ENCODE measurements around the gene CENPU. TPM values are rescaled to one million over a fixed set of nuclear protein-coding genes. Genes with fewer than 3 reads are reported as not detected.
A peak's percentile ranks its signal among the peaks of the same experiment; 100 is the strongest.

CENPU gene
- total RNA-seq, 4 donors from 2014 or later = 1.5 to 5.6 (median 4.1) TPM

- intact Hi-C loops (cut with DNase I; ENCODE audit: low total_unique reads) (no loop called here), in situ Hi-C loops (cut with MboI; ENCODE audit: low pct_ligation_motif_present in 1 of 4, low pct_unique_long_range_greater_than_20kb in 1 of 4, low sequenced_read_pairs in 3 of 4) (loop anchor here in 1 of 4 donors (25.0 kb wide), 1 partner anchor 256 kb away; no protein-coding TSS in a partner anchor)
- DNase-seq = no peak
- no peaks in the 10 kb centered on the region for H3K27me3 ChIP-seq
- TF ChIP-seq POLR2A (IDR thresholded peaks at IDR 0.05) (no peak), EP300 (IDR thresholded peaks at IDR 0.05; ENCODE audit: low read depth) (no peak), POLR2AphosphoS5 (IDR thresholded peaks at IDR 0.05) (no peak), CTCF (IDR thresholded peaks at IDR 0.05) (no peak)
- H3K4me1 ChIP-seq = peaks cover 0 to 26% (median 8%) of the 10 kb centered on the region in 4 donors
- H3K36me3 ChIP-seq = no peaks in the 10 kb centered on the region
- H3K9me3 ChIP-seq = no peaks in the 10 kb centered on the region
- no peak overlapping the region for H3K4me3 ChIP-seq
- WGBS, 2 donors (ENCODE audit: low coverage in 1 of 2) = 84 to 87% methylated on average over 4 to 6 of the region's 6 CpGs
- H3K27ac ChIP-seq = no peak overlapping the region
Measured at GRCh38 chr4:184731056-184731455, 2.8 kb downstream of the CENPU start.

GRCh38 chr4:184729946-184730345 is 4.0 kb downstream of the CENPU start:
- H3K9me3 ChIP-seq = no peaks in the 10 kb centered on the region
- no peaks in the 10 kb centered on the region for H3K36me3 ChIP-seq
- in situ Hi-C loops (cut with MboI; ENCODE audit: low pct_ligation_motif_present in 1 of 4, low pct_unique_long_range_greater_than_20kb in 1 of 4, low sequenced_read_pairs in 3 of 4) (loop anchor here in 1 of 4 donors (25.0 kb wide), 1 partner anchor 257 kb away; no protein-coding TSS in a partner anchor), intact Hi-C loops (cut with DNase I; ENCODE audit: low total_unique reads) (no loop called here)
- H3K27me3 ChIP-seq = no peaks in the 10 kb centered on the region
- 87 to 90% methylated on average over 2 to 5 of the region's 5 CpGs for WGBS, 2 donors (ENCODE audit: low coverage in 1 of 2)
- no peak overlapping the region for H3K4me3 ChIP-seq
- H3K27ac ChIP-seq = no peak overlapping the region
- H3K4me1 ChIP-seq = peaks cover 0 to 25% (median 8%) of the 10 kb centered on the region in 4 donors
- no peak for DNase-seq
- TF ChIP-seq POLR2AphosphoS5 (IDR thresholded peaks at IDR 0.05) (no peak), EP300 (IDR thresholded peaks at IDR 0.05; ENCODE audit: low read depth) (no peak), POLR2A (IDR thresholded peaks at IDR 0.05) (no peak), CTCF (IDR thresholded peaks at IDR 0.05) (no peak)

- intact Hi-C loops (cut with DNase I; ENCODE audit: low total_unique reads) = no loop called here
- H3K4me1 ChIP-seq = peaks cover 0 to 19% (median 5%) of the 10 kb centered on the region in 4 donors
- WGBS, 2 donors (ENCODE audit: low coverage in 1 of 2) = 55 to 65% methylated on average over 2 of the region's 2 CpGs
- DNase-seq = no peak
- no peaks in the 10 kb centered on the region for H3K27me3 ChIP-seq
- H3K9me3 ChIP-seq = no peaks in the 10 kb centered on the region
- TF ChIP-seq CTCF (IDR thresholded peaks at IDR 0.05) (no peak), POLR2A (IDR thresholded peaks at IDR 0.05) (no peak), POLR2AphosphoS5 (IDR thresholded peaks at IDR 0.05) (no peak), EP300 (IDR thresholded peaks at IDR 0.05; ENCODE audit: low read depth) (no peak)
- H3K27ac ChIP-seq = peak overlapping the region in 2 of 4 donors; percentile 6 to 9
- no peak overlapping the region for H3K4me3 ChIP-seq
- no peaks in the 10 kb centered on the region for H3K36me3 ChIP-seq
- in situ Hi-C loops (cut with MboI; ENCODE audit: low pct_ligation_motif_present in 1 of 4, low pct_unique_long_range_greater_than_20kb in 1 of 4, low sequenced_read_pairs in 3 of 4) = loop anchor here in 1 of 4 donors (25.0 kb wide), 1 partner anchor 258 kb away; no protein-coding TSS in a partner anchor
Measured at GRCh38 chr4:184728858-184729257, 5.0 kb downstream of the CENPU start.

GRCh38 chr4:184727430-184727829 is 6.5 kb downstream of the CENPU start:
- Histone ChIP-seq H3K27ac (no peak overlapping the region), H3K36me3 (no peaks in the 10 kb centered on the region), H3K9me3 (no peaks in the 10 kb centered on the region), H3K27me3 (no peaks in the 10 kb centered on the region), H3K4me3 (no peak overlapping the region), H3K4me1 (peaks cover 0 to 21% (median 4%) of the 10 kb centered on the region in 4 donors)
- no peak for DNase-seq
- WGBS, 2 donors (ENCODE audit: low coverage in 1 of 2) = 83 to 90% methylated on average over 3 of the region's 3 CpGs
- TF ChIP-seq POLR2AphosphoS5 (IDR thresholded peaks at IDR 0.05) = no peak
- no peak for TF ChIP-seq EP300 (IDR thresholded peaks at IDR 0.05; ENCODE audit: low read depth)
- no peak for TF ChIP-seq CTCF (IDR thresholded peaks at IDR 0.05)
- no peak for TF ChIP-seq POLR2A (IDR thresholded peaks at IDR 0.05)
- intact Hi-C loops (cut with DNase I; ENCODE audit: low total_unique reads) (no loop called here), in situ Hi-C loops (cut with MboI; ENCODE audit: low pct_ligation_motif_present in 1 of 4, low pct_unique_long_range_greater_than_20kb in 1 of 4, low sequenced_read_pairs in 3 of 4) (loop anchor here in 1 of 4 donors (25.0 kb wide), 1 partner anchor 260 kb away; no protein-coding TSS in a partner anchor)

Data from transverse colon (tissue), 4 donors.